ENCODE results near the gene HDAC9.

HDAC9 gene

GRCh38 chr7:18780938-18781337 lies 285.4 kb downstream of the HDAC9 start:
- no peaks in the 10 kb centered on the region for H3K79me2 ChIP-seq (ENCODE audit: insufficient read depth, low read depth)
- H3K4me2 ChIP-seq = no peak overlapping the region
- H4K20me1 ChIP-seq (ENCODE audit: insufficient read depth) = no peaks in the 10 kb centered on the region
- no peak overlapping the region for H3K9ac ChIP-seq
- no peak overlapping the region for H2AFZ ChIP-seq (ENCODE audit: low read depth)
- H3K4me3 ChIP-seq (IDR thresholded peaks at IDR 0.05; ENCODE audit: insufficient read depth, low read depth, low read length) = no peak overlapping the region
- H3K4me1 ChIP-seq (ENCODE audit: low read depth, poor library complexity, severe bottlenecking) = no peaks in the 10 kb centered on the region
- H3K27ac ChIP-seq = no peak overlapping the region
- no peak for TF ChIP-seq CTCF (conservative IDR thresholded peaks at IDR 0.05; ENCODE audit: low read depth, low read length)
- no peaks in the 10 kb centered on the region for H3K36me3 ChIP-seq (ENCODE audit: insufficient read depth)
- H3K27me3 ChIP-seq (ENCODE audit: insufficient read depth, low read depth) = no peaks in the 10 kb centered on the region

- Histone ChIP-seq H4K20me1 (ENCODE audit: insufficient read depth) (no peaks in the 10 kb centered on the region), H3K79me2 (ENCODE audit: insufficient read depth, low read depth) (no peaks in the 10 kb centered on the region), H3K27me3 (ENCODE audit: insufficient read depth, low read depth) (no peaks in the 10 kb centered on the region), H3K4me3 (IDR thresholded peaks at IDR 0.05; ENCODE audit: insufficient read depth, low read depth, low read length) (no peak overlapping the region), H2AFZ (ENCODE audit: low read depth) (no peak overlapping the region), H3K36me3 (ENCODE audit: insufficient read depth) (no peaks in the 10 kb centered on the region), H3K27ac (no peak overlapping the region), H3K9ac (no peak overlapping the region), H3K4me2 (no peak overlapping the region), H3K4me1 (ENCODE audit: low read depth, poor library complexity, severe bottlenecking) (no peaks in the 10 kb centered on the region)
- no peak for TF ChIP-seq CTCF (conservative IDR thresholded peaks at IDR 0.05; ENCODE audit: low read depth, low read length)
Observed at GRCh38 chr7:18786196-18786727, 290.7 kb downstream of the HDAC9 start.

GRCh38 chr7:18786796-18787195 lies 291.2 kb downstream of the HDAC9 start:
- Histone ChIP-seq H3K36me3 (ENCODE audit: insufficient read depth) (no peaks in the 10 kb centered on the region), H3K9ac (no peak overlapping the region), H2AFZ (ENCODE audit: low read depth) (no peak overlapping the region), H3K4me2 (no peak overlapping the region), H3K27ac (no peak overlapping the region), H3K79me2 (ENCODE audit: insufficient read depth, low read depth) (no peaks in the 10 kb centered on the region), H3K4me3 (IDR thresholded peaks at IDR 0.05; ENCODE audit: insufficient read depth, low read depth, low read length) (no peak overlapping the region), H4K20me1 (ENCODE audit: insufficient read depth) (no peaks in the 10 kb centered on the region), H3K4me1 (ENCODE audit: low read depth, poor library complexity, severe bottlenecking) (no peaks in the 10 kb centered on the region), H3K27me3 (ENCODE audit: insufficient read depth, low read depth) (no peaks in the 10 kb centered on the region)
- TF ChIP-seq CTCF (conservative IDR thresholded peaks at IDR 0.05; ENCODE audit: low read depth, low read length) = no peak

GRCh38 chr7:18788026-18788425 lies 292.5 kb downstream of the HDAC9 start:
- no peak for TF ChIP-seq CTCF (conservative IDR thresholded peaks at IDR 0.05; ENCODE audit: low read depth, low read length)
- Histone ChIP-seq H3K4me2 (no peak overlapping the region), H3K4me3 (IDR thresholded peaks at IDR 0.05; ENCODE audit: insufficient read depth, low read depth, low read length) (no peak overlapping the region)

More at GRCh38 chr7:18788026-18788425, 292.5 kb downstream of the HDAC9 start:
- H3K9ac ChIP-seq = no peak overlapping the region
- H3K79me2 ChIP-seq (ENCODE audit: insufficient read depth, low read depth) = no peaks in the 10 kb centered on the region
- H3K4me1 ChIP-seq (ENCODE audit: low read depth, poor library complexity, severe bottlenecking) = no peaks in the 10 kb centered on the region
- no peaks in the 10 kb centered on the region for H4K20me1 ChIP-seq (ENCODE audit: insufficient read depth)
- H3K27ac ChIP-seq = no peak overlapping the region
- no peak overlapping the region for H2AFZ ChIP-seq (ENCODE audit: low read depth)
- H3K27me3 ChIP-seq (ENCODE audit: insufficient read depth, low read depth) = no peaks in the 10 kb centered on the region
- H3K36me3 ChIP-seq (ENCODE audit: insufficient read depth) = no peaks in the 10 kb centered on the region
